SH-SY5Y (cell line): ENCODE data around the gene ZNF618.

Experiments used
- GATA2 ChIP-seq: IDR thresholded peaks from 2 replicates; pipeline ENCODE4 v1.6.1; 2011; ENCODE audit warnings: mild to moderate bottlenecking, low read depth, low read length
- GATA3 ChIP-seq: IDR thresholded peaks from 2 replicates; pipeline ENCODE4 v1.6.1; 2011; ENCODE audit warnings: low read depth, mild to moderate bottlenecking, low read length, moderate library complexity

ZNF618 gene

GRCh38 chr9:113927277-113927676 is 51.2 kb downstream of the ZNF618 start:
- TF ChIP-seq GATA3: no peak
- TF ChIP-seq GATA2: no peak

GRCh38 chr9:113928269-113928668 is 52.2 kb downstream of the ZNF618 start:
- TF ChIP-seq GATA3: no peak
- TF ChIP-seq GATA2: no peak

- no peak for TF ChIP-seq GATA2
- TF ChIP-seq GATA3: no peak
These were observed 53.7 kb downstream of the ZNF618 start for GRCh38 chr9:113929634-113930389.

- TF ChIP-seq GATA2: no peak
- TF ChIP-seq GATA3: no peak
These were observed 54.3 kb downstream of the ZNF618 start for GRCh38 chr9:113930390-113930783.

GRCh38 chr9:113931140-113931539 is 55.0 kb downstream of the ZNF618 start:
- TF ChIP-seq GATA3 (no peak), GATA2 (no peak)

- no peak for TF ChIP-seq GATA3
- TF ChIP-seq GATA2: no peak
These were observed 55.7 kb downstream of the ZNF618 start for GRCh38 chr9:113931777-113932176.

- TF ChIP-seq GATA2 (no peak), GATA3 (no peak)
These were observed 56.9 kb downstream of the ZNF618 start for GRCh38 chr9:113932906-113933584.

- TF ChIP-seq GATA3 (no peak), GATA2 (no peak)
These were observed 57.6 kb downstream of the ZNF618 start for GRCh38 chr9:113933671-113934070.

GRCh38 chr9:113934167-113934828 is 58.2 kb downstream of the ZNF618 start:
- no peak for TF ChIP-seq GATA3
- TF ChIP-seq GATA2: no peak

- no peak for TF ChIP-seq GATA2
- no peak for TF ChIP-seq GATA3
These were observed 58.9 kb downstream of the ZNF618 start for GRCh38 chr9:113934829-113935676.

GRCh38 chr9:113935677-113936380 is 59.7 kb downstream of the ZNF618 start:
- no peak for TF ChIP-seq GATA3
- TF ChIP-seq GATA2: no peak

GRCh38 chr9:113940077-113940476 is 64.0 kb downstream of the ZNF618 start:
- TF ChIP-seq GATA2: no peak

GRCh38 chr9:113941056-113941455 is 64.9 kb downstream of the ZNF618 start:
- TF ChIP-seq GATA3 (no peak), GATA2 (no peak)

- TF ChIP-seq GATA2 (no peak), GATA3 (no peak)
These were observed 65.4 kb downstream of the ZNF618 start for GRCh38 chr9:113941526-113941925.
